Stimulated activated naive CD8-positive, alpha-beta T cell treated with anti-CD3 and anti-CD28 coated beads, Interleukin-15, Interleukin-2, amounts not matched to agents 100 ng/mL and 50 ng/mL, for 24 hours (primary cell): ENCODE results near the gene GIMAP8.
"Not testable (repeated sequence)": the region's sequence is repeated elsewhere in the genome, so short reads cannot be mapped to it uniquely, and the experiment has no call there.

Experiments used
- H3K27ac Mint-ChIP-seq: one replicate; pipeline ENCODE4 v1.8.0; 2021; ENCODE audit warnings: mild to moderate bottlenecking, mixed read lengths
- H3K27me3 Mint-ChIP-seq: one replicate; pipeline ENCODE4 v1.8.0; 2021; ENCODE audit warnings: mixed read lengths
- H3K36me3 Mint-ChIP-seq: one replicate; pipeline ENCODE4 v1.8.0; 2021; ENCODE audit warnings: low read depth, mixed read lengths
- H3K4me1 Mint-ChIP-seq: one replicate; pipeline ENCODE4 v1.8.0; 2021; ENCODE audit warnings: low read depth, mixed read lengths
- H3K4me3 Mint-ChIP-seq: one replicate; pipeline ENCODE4 v1.8.0; 2021; ENCODE audit warnings: mild to moderate bottlenecking, mixed read lengths
- H3K9me3 Mint-ChIP-seq: one replicate; pipeline ENCODE4 v1.8.0; 2021; ENCODE audit warnings: mixed read lengths

The GIMAP8 gene

DNA sequence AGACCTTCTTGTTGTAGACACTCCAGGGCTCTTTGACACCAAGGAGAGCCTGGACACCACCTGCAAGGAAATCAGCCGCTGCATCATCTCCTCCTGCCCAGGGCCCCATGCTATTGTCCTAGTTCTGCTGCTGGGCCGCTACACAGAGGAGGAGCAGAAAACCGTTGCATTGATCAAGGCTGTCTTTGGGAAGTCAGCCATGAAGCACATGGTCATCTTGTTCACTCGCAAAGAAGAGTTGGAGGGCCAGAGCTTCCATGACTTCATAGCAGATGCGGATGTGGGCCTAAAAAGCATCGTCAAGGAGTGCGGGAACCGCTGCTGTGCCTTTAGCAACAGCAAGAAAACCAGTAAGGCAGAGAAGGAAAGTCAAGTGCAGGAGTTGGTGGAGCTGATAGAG, 69.7 kb downstream of the GIMAP8 start:
- H3K4me3 Mint-ChIP-seq = peak overlapping the region; percentile 97
- H3K9me3 Mint-ChIP-seq = peaks cover 2% of the 10 kb centered on the region
- peaks cover 54% of the 10 kb centered on the region for H3K4me1 Mint-ChIP-seq
- H3K36me3 Mint-ChIP-seq = peaks cover 21% of the 10 kb centered on the region
- no peaks in the 10 kb centered on the region for H3K27me3 Mint-ChIP-seq
- peak overlapping the region; percentile 99 for H3K27ac Mint-ChIP-seq

- Mint-ChIP-seq H3K4me1 (peaks cover 71% of the 10 kb centered on the region), H3K36me3 (peaks cover 21% of the 10 kb centered on the region), H3K27ac (peak overlapping the region; percentile 84)
- not testable (repeated sequence) for H3K27me3 Mint-ChIP-seq, H3K4me3 Mint-ChIP-seq, H3K9me3 Mint-ChIP-seq
Observed at GRCh38 chr7:150522931-150523330, 72.5 kb downstream of the GIMAP8 start.

DNA sequence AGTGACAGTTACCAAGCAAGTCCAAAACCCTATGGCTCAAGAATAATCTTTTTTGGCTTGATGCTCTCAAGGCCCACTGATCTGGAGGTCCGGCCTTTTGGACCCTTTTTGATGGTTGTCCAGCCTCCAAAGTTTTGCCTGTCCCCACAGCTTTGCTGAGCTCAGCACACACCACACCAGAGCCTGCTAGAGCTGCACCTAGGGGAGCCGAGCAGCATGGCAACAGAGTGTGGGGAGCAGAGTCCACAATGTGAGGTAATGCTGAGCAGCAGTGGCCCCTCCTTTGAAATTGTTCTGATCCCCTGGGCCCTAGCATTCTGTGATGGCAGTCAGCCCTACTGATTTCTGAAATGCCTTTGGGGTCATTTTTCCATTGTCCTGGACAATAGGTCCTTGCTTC, 73.6 kb downstream of the GIMAP8 start:
- H3K9me3 Mint-ChIP-seq = peaks cover 14% of the 10 kb centered on the region
- H3K27ac Mint-ChIP-seq = peak overlapping the region; percentile 84
- H3K36me3 Mint-ChIP-seq = peaks cover 32% of the 10 kb centered on the region
- H3K4me1 Mint-ChIP-seq = peaks cover 76% of the 10 kb centered on the region
- H3K27me3 Mint-ChIP-seq = no peaks in the 10 kb centered on the region
- H3K4me3 Mint-ChIP-seq = peak overlapping the region; percentile 17
